H9 (cell line): ENCODE data around the gene GRID1. TPM values are rescaled to one million over a fixed set of nuclear protein-coding genes. Genes with fewer than 3 reads are reported as not detected.

Source experiments
- DNase-seq: peaks from one replicate; pipeline ENCODE4 v3.0.0-alpha.2; 2017
- H2AFZ ChIP-seq: one replicate; pipeline ENCODE4 v1.6.1; 2013; ENCODE audit warnings: mild to moderate bottlenecking, low read length, control low read depth, moderate library complexity
- H2AK5ac ChIP-seq: 2 replicates; pipeline ENCODE4 v1.6.1; 2013; ENCODE audit warnings: low read length, control low read depth, mixed read lengths; ENCODE audit not compliant: insufficient read length
- H2BK120ac ChIP-seq: one replicate; pipeline ENCODE4 v1.6.1; 2013; ENCODE audit warnings: low read depth, mild to moderate bottlenecking, low read length, control low read depth, inconsistent platforms; ENCODE audit not compliant: poor library complexity, severe bottlenecking
- H2BK12ac ChIP-seq: 2 replicates; pipeline ENCODE4 v1.6.1; 2013; ENCODE audit warnings: low read length, control low read depth, mixed read lengths, low read depth; ENCODE audit not compliant: insufficient read length
- H2BK15ac ChIP-seq: 2 replicates; pipeline ENCODE4 v1.6.1; 2013; ENCODE audit warnings: low read depth, low read length, control low read depth
- H2BK20ac ChIP-seq: one replicate; pipeline ENCODE4 v1.6.1; 2013; ENCODE audit warnings: low read depth, mild to moderate bottlenecking, low read length, control low read depth, inconsistent platforms; ENCODE audit not compliant: poor library complexity, severe bottlenecking
- H2BK5ac ChIP-seq: 2 replicates; pipeline ENCODE4 v1.6.1; 2013; ENCODE audit warnings: low read length, control low read depth, mixed read lengths; ENCODE audit not compliant: insufficient read length
- H3K14ac ChIP-seq: 2 replicates; pipeline ENCODE4 v1.6.1; 2013; ENCODE audit warnings: low read length, control low read depth; ENCODE audit not compliant: insufficient read depth
- H3K18ac ChIP-seq: 2 replicates; pipeline ENCODE4 v1.6.1; 2013; ENCODE audit warnings: low read depth, mild to moderate bottlenecking, mixed read lengths, low read length, control low read depth; ENCODE audit not compliant: insufficient read length
- H3K23ac ChIP-seq: 2 replicates; pipeline ENCODE4 v1.6.1; 2013; ENCODE audit warnings: low read length, control low read depth, mixed read lengths, low read depth; ENCODE audit not compliant: insufficient read length
- H3K23me2 ChIP-seq: 2 replicates; pipeline ENCODE4 v1.6.1; 2013; ENCODE audit warnings: low read depth, mild to moderate bottlenecking, mixed read lengths, low read length, control low read depth; ENCODE audit not compliant: insufficient read length, poor library complexity, severe bottlenecking
- H3K27ac ChIP-seq: 2 replicates; pipeline ENCODE4 v1.5.1; 2013; ENCODE audit warnings: low read length, control low read depth, mixed read lengths, low read depth; ENCODE audit not compliant: insufficient read length
- H3K27me3 ChIP-seq: 2 replicates; pipeline ENCODE4 v1.6.1; 2013; ENCODE audit warnings: low read length, control low read depth, inconsistent platforms; ENCODE audit not compliant: insufficient read depth
- H3K4ac ChIP-seq: 2 replicates; pipeline ENCODE4 v1.6.1; 2013; ENCODE audit warnings: low read depth, mild to moderate bottlenecking, control low read depth, inconsistent platforms, low read length, moderate library complexity
- H3K4me1 ChIP-seq: 2 replicates; pipeline ENCODE4 v1.6.1; 2013; ENCODE audit warnings: low read length, control low read depth, inconsistent platforms; ENCODE audit not compliant: insufficient read depth
- H3K4me2 ChIP-seq: 2 replicates; pipeline ENCODE4 v1.6.1; 2013; ENCODE audit warnings: low read length, control low read depth, mixed read lengths; ENCODE audit not compliant: insufficient read length, insufficient read depth
- H3K56ac ChIP-seq: 2 replicates; pipeline ENCODE4 v1.6.1; 2013; ENCODE audit warnings: low read depth, mild to moderate bottlenecking, mixed read lengths, low read length, control low read depth; ENCODE audit not compliant: insufficient read length
- H3K79me1 ChIP-seq: 2 replicates; pipeline ENCODE4 v1.6.1; 2013; ENCODE audit warnings: low read depth, mild to moderate bottlenecking, moderate library complexity, low read length, control low read depth, inconsistent platforms; ENCODE audit not compliant: insufficient read depth, poor library complexity, severe bottlenecking
- H3K79me2 ChIP-seq: 2 replicates; pipeline ENCODE4 v1.6.1; 2013; ENCODE audit warnings: low read length, control low read depth, inconsistent platforms; ENCODE audit not compliant: insufficient read depth
- H3K9ac ChIP-seq: 2 replicates; pipeline ENCODE4 v1.6.1; 2013; ENCODE audit warnings: low read length, control low read depth, mixed read lengths; ENCODE audit not compliant: insufficient read length; ENCODE audit errors: extremely low read depth
- H3K9me3 ChIP-seq: one replicate; pipeline ENCODE4 v1.6.1; 2013; ENCODE audit warnings: low read depth, low read length, inconsistent platforms; ENCODE audit not compliant: control insufficient read depth
- H3T11ph ChIP-seq: one replicate; pipeline ENCODE4 v1.6.1; 2013; ENCODE audit warnings: mild to moderate bottlenecking, low read length, control low read depth, inconsistent platforms
- H4K20me1 ChIP-seq: one replicate; pipeline ENCODE4 v1.6.1; 2013; ENCODE audit not compliant: control insufficient read depth, insufficient read length, insufficient read depth
- H4K5ac ChIP-seq: 2 replicates; pipeline ENCODE4 v1.6.1; 2013; ENCODE audit warnings: low read depth, mild to moderate bottlenecking, mixed read lengths, low read length, control low read depth; ENCODE audit not compliant: insufficient read length
- H4K8ac ChIP-seq: replicated peaks from 2 replicates; pipeline ENCODE4 v1.6.1; 2013; ENCODE audit warnings: low read length, control low read depth, mixed read lengths, low read depth; ENCODE audit not compliant: insufficient read length
- H4K91ac ChIP-seq: 2 replicates; pipeline ENCODE4 v1.6.1; 2013; ENCODE audit warnings: low read depth, mild to moderate bottlenecking, moderate library complexity, mixed read lengths, low read length, control low read depth; ENCODE audit not compliant: insufficient read length
- H3K27ac Mint-ChIP-seq, 3 experiments: 2 replicates in 2 of 3; 3 replicates in 1 of 3; pipeline ENCODE4 v1.8.0; 2020 to 2021; ENCODE audit warnings: mixed read lengths in 3 of 3, mild to moderate bottlenecking in 1 of 3, moderate library complexity in 1 of 3
- H3K27me3 Mint-ChIP-seq: 2 replicates; pipeline ENCODE4 v1.8.0; 2021; ENCODE audit warnings: low read depth, mild to moderate bottlenecking, moderate library complexity, mixed read lengths
- H3K36me3 Mint-ChIP-seq, 3 experiments: 2 replicates in 2 of 3; 3 replicates in 1 of 3; pipeline ENCODE4 v1.8.0; 2020 to 2021; ENCODE audit warnings: low read depth in 3 of 3, mixed read lengths in 3 of 3; ENCODE audit not compliant: insufficient read depth in 1 of 3
- H3K4me1 Mint-ChIP-seq, 2 experiments: 2 replicates each; pipeline ENCODE4 v1.8.0; 2020; ENCODE audit warnings: mixed read lengths in 2 of 2
- H3K4me3 Mint-ChIP-seq, 2 experiments: 2 replicates in 1 of 2; 3 replicates in 1 of 2; pipeline ENCODE4 v1.8.0; 2020 to 2021; ENCODE audit warnings: mild to moderate bottlenecking in 2 of 2, mixed read lengths in 2 of 2, moderate library complexity in 1 of 2
- H3K9me3 Mint-ChIP-seq, 2 experiments: 2 replicates in 1 of 2; 3 replicates in 1 of 2; pipeline ENCODE4 v1.8.0; 2020; ENCODE audit warnings: mild to moderate bottlenecking in 2 of 2, mixed read lengths in 2 of 2, moderate library complexity in 1 of 2
- WGBS: extraction: QIAGEN DNeasy Blood & Tissue Kit; methylation state at CpG from one replicate; pipeline ENCODE4 v1.1.7; 2013; ENCODE audit warnings: missing lambda C conversion rate, low lambda C conversion rate, mixed read lengths; ENCODE audit not compliant: insufficient read length; ENCODE audit errors: extremely low coverage; 5-methylcytosine and 5-hydroxymethylcytosine counted together
- total RNA-seq: library from RNA; stranded (reverse); gene quantifications from 2 replicates; pipeline ENCODE4 v1.2.1, GENCODE V29; 2021
- TF ChIP-seq, protein P1 (sequence below): fragments of 200-600 bp; sonication (generic); conservative IDR thresholded peaks from 3 replicates; pipeline ENCODE4 v1.8.0; 2021; ENCODE audit warnings: antibody characterized with exemption, mild to moderate bottlenecking

Gene GRID1
- total RNA-seq, 1 experiment from 2014 or later, result 0.35 TPM

DNA sequence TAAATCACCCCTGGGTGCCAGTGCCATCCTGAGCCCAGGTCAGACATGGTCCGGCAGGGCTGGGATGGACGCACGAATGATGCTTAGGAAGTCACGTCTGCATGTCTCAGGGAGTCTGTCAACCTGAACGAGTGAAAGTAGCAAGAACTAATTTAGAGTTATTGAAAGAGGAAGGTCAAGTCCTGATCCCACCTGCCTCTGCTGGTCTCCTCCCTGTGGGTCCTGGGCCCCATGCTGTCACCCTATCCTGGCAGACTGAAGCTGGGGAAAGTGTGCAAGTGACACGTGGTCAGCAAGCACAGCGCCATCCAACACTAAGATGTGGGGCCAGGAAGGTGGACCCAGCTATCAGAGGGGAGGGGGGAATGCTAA, 26.1 kb upstream of the GRID1 start:
- Histone ChIP-seq H3K79me2 (no peaks in the 10 kb centered on the region), H3K23me2 (peaks cover 5% of the 10 kb centered on the region), H4K91ac (no peak overlapping the region), H4K20me1 (no peaks in the 10 kb centered on the region), H3K9me3 (no peaks in the 10 kb centered on the region), H3K18ac (no peak overlapping the region), H3K14ac (no peak overlapping the region), H2BK120ac (no peak overlapping the region), H3K27me3 (no peaks in the 10 kb centered on the region), H4K5ac (no peak overlapping the region), H4K8ac (no peak overlapping the region), H3K4me2 (no peak overlapping the region), H3K56ac (no peak overlapping the region), H3K27ac (no peak overlapping the region), H2AK5ac (no peak overlapping the region), H2BK12ac (no peak overlapping the region), H3K79me1 (no peaks in the 10 kb centered on the region), H3K9ac (no peak overlapping the region), H2AFZ (no peak overlapping the region), H3K4me1 (no peaks in the 10 kb centered on the region), H3K4ac (no peak overlapping the region), H3T11ph (no peak overlapping the region), H2BK20ac (no peak overlapping the region), H2BK15ac (no peak overlapping the region), H2BK5ac (no peak overlapping the region), H3K23ac (no peak overlapping the region)
- TF ChIP-seq, protein P1, sequence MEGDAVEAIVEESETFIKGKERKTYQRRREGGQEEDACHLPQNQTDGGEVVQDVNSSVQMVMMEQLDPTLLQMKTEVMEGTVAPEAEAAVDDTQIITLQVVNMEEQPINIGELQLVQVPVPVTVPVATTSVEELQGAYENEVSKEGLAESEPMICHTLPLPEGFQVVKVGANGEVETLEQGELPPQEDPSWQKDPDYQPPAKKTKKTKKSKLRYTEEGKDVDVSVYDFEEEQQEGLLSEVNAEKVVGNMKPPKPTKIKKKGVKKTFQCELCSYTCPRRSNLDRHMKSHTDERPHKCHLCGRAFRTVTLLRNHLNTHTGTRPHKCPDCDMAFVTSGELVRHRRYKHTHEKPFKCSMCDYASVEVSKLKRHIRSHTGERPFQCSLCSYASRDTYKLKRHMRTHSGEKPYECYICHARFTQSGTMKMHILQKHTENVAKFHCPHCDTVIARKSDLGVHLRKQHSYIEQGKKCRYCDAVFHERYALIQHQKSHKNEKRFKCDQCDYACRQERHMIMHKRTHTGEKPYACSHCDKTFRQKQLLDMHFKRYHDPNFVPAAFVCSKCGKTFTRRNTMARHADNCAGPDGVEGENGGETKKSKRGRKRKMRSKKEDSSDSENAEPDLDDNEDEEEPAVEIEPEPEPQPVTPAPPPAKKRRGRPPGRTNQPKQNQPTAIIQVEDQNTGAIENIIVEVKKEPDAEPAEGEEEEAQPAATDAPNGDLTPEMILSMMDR, result no peak
- Mint-ChIP-seq H3K4me1 (peaks cover 15 to 24% of the 10 kb centered on the region in 2 experiments), H3K4me3 (no peak overlapping the region), H3K27me3 (peaks cover 70% of the 10 kb centered on the region), H3K27ac (no peak overlapping the region), H3K36me3 (no peaks in the 10 kb centered on the region), H3K9me3 (no peaks in the 10 kb centered on the region)
- no CpG with 5 or more reads among the region's 7 CpGs for WGBS
- DNase-seq, result no peak
